ENCODE measurements around the gene SERPINI1. TPM values are rescaled to one million over a fixed set of nuclear protein-coding genes. Genes with fewer than 3 reads are reported as not detected.

The SERPINI1 gene
- total RNA-seq, 1 experiment from 2014 or later, result 8.0 TPM

DNA sequence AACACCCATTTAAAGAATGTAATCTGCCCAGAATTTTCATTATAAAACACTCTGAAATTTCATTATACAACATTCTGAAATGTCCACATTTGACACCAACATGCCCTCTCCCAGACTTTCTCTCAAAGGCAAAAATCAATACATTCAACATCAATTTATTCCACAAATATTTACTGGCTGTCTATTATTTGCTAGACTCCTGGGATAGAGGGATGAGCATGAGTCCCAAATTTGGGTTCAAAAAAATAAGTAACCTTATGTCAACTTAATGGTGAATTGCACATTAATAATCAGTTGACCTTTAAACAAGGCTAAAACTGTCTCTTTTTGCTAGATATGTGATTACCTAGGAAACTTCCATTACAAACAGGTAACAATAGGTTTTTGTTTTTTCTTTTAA is 109.0 kb downstream of the SERPINI1 start:
- BruUV-seq (replicated peaks), result no TSS peak
- no peak for ATAC-seq
- ChIA-PET POLR2A (no interaction called here), CTCF (no interaction called here)
- intact Hi-C loops (cut with micrococcal nuclease; ENCODE audit: unreplicated experiment) (no loop called here), in situ Hi-C loops (cut with HindIII; ENCODE audit: low pct_unique_long_range_greater_than_20kb, low sequenced_read_pairs) (no loop called here)
- H3K27ac ChIP-seq (ENCODE audit: low read length), result no peak overlapping the region
- no peaks in the 10 kb centered on the region for H3K27me3 ChIP-seq (ENCODE audit: control insufficient read depth, insufficient read depth, low read length)
- TF ChIP-seq, protein P1, sequence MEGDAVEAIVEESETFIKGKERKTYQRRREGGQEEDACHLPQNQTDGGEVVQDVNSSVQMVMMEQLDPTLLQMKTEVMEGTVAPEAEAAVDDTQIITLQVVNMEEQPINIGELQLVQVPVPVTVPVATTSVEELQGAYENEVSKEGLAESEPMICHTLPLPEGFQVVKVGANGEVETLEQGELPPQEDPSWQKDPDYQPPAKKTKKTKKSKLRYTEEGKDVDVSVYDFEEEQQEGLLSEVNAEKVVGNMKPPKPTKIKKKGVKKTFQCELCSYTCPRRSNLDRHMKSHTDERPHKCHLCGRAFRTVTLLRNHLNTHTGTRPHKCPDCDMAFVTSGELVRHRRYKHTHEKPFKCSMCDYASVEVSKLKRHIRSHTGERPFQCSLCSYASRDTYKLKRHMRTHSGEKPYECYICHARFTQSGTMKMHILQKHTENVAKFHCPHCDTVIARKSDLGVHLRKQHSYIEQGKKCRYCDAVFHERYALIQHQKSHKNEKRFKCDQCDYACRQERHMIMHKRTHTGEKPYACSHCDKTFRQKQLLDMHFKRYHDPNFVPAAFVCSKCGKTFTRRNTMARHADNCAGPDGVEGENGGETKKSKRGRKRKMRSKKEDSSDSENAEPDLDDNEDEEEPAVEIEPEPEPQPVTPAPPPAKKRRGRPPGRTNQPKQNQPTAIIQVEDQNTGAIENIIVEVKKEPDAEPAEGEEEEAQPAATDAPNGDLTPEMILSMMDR (IDR thresholded peaks at IDR 0.05), result no peak
- TF ChIP-seq POLR2AphosphoS5 (IDR thresholded peaks at IDR 0.05; ENCODE audit: low read depth, low read length), result no peak
- no peak for TF ChIP-seq SIN3A (IDR thresholded peaks at IDR 0.05; ENCODE audit: borderline replicate concordance, insufficient read depth, low read depth, low read length)
- TF ChIP-seq, protein P2, sequence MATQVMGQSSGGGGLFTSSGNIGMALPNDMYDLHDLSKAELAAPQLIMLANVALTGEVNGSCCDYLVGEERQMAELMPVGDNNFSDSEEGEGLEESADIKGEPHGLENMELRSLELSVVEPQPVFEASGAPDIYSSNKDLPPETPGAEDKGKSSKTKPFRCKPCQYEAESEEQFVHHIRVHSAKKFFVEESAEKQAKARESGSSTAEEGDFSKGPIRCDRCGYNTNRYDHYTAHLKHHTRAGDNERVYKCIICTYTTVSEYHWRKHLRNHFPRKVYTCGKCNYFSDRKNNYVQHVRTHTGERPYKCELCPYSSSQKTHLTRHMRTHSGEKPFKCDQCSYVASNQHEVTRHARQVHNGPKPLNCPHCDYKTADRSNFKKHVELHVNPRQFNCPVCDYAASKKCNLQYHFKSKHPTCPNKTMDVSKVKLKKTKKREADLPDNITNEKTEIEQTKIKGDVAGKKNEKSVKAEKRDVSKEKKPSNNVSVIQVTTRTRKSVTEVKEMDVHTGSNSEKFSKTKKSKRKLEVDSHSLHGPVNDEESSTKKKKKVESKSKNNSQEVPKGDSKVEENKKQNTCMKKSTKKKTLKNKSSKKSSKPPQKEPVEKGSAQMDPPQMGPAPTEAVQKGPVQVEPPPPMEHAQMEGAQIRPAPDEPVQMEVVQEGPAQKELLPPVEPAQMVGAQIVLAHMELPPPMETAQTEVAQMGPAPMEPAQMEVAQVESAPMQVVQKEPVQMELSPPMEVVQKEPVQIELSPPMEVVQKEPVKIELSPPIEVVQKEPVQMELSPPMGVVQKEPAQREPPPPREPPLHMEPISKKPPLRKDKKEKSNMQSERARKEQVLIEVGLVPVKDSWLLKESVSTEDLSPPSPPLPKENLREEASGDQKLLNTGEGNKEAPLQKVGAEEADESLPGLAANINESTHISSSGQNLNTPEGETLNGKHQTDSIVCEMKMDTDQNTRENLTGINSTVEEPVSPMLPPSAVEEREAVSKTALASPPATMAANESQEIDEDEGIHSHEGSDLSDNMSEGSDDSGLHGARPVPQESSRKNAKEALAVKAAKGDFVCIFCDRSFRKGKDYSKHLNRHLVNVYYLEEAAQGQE (IDR thresholded peaks at IDR 0.05; ENCODE audit: insufficient read depth in 1 of 2, low read depth in 2 of 2, low read length in 1 of 2), result no peak
- no peak for TF ChIP-seq TCF7L2 (IDR thresholded peaks at IDR 0.05; ENCODE audit: low read depth, low read length)
- no peaks in the 10 kb centered on the region for H3K36me3 ChIP-seq (ENCODE audit: control insufficient read depth, insufficient read depth, low read length)
- H3K4me1 ChIP-seq (ENCODE audit: control insufficient read depth, insufficient read depth, low read length), result no peaks in the 10 kb centered on the region
- no peak for DNase-seq (ENCODE audit: low read depth, low spot score)
- H3K9me3 ChIP-seq (ENCODE audit: control insufficient read depth, insufficient read depth, low read depth, low read length), result no peaks in the 10 kb centered on the region
- no peak overlapping the region for H3K4me3 ChIP-seq (ENCODE audit: low read depth in 2 of 2, low read length in 2 of 2)

DNA sequence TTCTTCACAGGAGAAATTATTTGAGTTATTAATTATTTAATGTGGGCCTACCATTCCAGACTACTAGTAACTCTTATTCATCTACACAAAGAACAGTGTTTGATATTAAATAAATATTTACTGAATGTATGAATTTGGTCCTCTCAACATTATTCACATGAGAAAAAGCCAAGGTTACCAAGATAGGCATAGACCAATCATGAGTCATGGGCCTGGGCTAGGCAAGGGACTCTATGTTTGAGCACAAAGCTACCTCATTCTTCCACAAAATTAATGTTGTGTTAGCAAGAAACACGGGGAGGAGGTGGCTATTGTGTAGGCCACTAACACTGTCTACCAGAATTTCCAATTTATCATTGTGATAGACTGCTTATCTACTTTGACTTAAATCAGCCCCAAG is 115.7 kb downstream of the SERPINI1 start:
- Histone ChIP-seq H3K27ac (ENCODE audit: low read length) (no peak overlapping the region), H3K4me1 (ENCODE audit: control insufficient read depth, insufficient read depth, low read length) (no peaks in the 10 kb centered on the region), H3K4me3 (ENCODE audit: low read depth in 2 of 2, low read length in 2 of 2) (no peak overlapping the region), H3K9me3 (ENCODE audit: control insufficient read depth, insufficient read depth, low read depth, low read length) (no peaks in the 10 kb centered on the region), H3K36me3 (ENCODE audit: control insufficient read depth, insufficient read depth, low read length) (no peaks in the 10 kb centered on the region), H3K27me3 (ENCODE audit: control insufficient read depth, insufficient read depth, low read length) (no peaks in the 10 kb centered on the region)
- BruUV-seq (replicated peaks), result no TSS peak
- intact Hi-C loops (cut with micrococcal nuclease; ENCODE audit: unreplicated experiment) (no loop called here), in situ Hi-C loops (cut with HindIII; ENCODE audit: low pct_unique_long_range_greater_than_20kb, low sequenced_read_pairs) (no loop called here)
- DNase-seq (ENCODE audit: low read depth, low spot score), result no peak
- ATAC-seq, result no peak
- TF ChIP-seq POLR2AphosphoS5 (IDR thresholded peaks at IDR 0.05; ENCODE audit: low read depth, low read length) (no peak), TCF7L2 (IDR thresholded peaks at IDR 0.05; ENCODE audit: low read depth, low read length) (no peak), SIN3A (IDR thresholded peaks at IDR 0.05; ENCODE audit: borderline replicate concordance, insufficient read depth, low read depth, low read length) (no peak)
- TF ChIP-seq, protein P1 (IDR thresholded peaks at IDR 0.05), result no peak
- TF ChIP-seq, protein P2 (IDR thresholded peaks at IDR 0.05; ENCODE audit: insufficient read depth in 1 of 2, low read depth in 2 of 2, low read length in 1 of 2), result no peak
- ChIA-PET POLR2A (no interaction called here), CTCF (no interaction called here)
